ENCODE data around the gene MUSTN1.

DNA sequence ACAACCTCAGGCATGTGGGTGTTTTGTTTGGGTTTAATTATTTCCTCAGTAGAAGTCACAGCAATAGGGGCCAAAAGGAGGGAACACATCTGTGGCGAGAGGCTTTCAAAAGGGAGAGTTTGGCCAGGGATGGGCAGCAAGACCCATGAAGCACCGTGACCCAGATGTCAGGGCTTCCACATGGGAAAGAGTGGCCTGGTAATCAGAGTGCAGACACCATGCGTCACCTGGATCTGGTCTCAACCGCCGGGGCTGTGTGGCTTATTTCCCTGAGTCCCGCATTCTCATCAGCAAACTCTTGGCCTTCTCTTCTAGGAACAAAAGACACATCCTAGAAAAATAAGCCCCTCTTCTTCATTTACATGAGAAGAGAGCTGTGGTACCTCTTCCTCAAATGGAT lies 12.4 kb upstream of the MUSTN1 start:
- TF ChIP-seq GATA1 (IDR thresholded peaks at IDR 0.05; ENCODE audit: low read depth, low read length) (no peak), POLR2A (IDR thresholded peaks at IDR 0.05; ENCODE audit: low read length) (no peak)

Measured in erythroblast (primary cell).